HG02623 (cell line): ENCODE measurements around the gene ZNFX1.
A peak's percentile ranks its signal among the peaks of the same experiment; 100 is the strongest.
"Not testable (repeated sequence)": the region's sequence is repeated elsewhere in the genome, so short reads cannot be mapped to it uniquely, and the experiment has no call there.

ENCODE experiments used
- ATAC-seq: cut with Tn5 transposase; IDR thresholded peaks from one replicate; pipeline ENCODE4 v1.9.1; 2021; ENCODE audit warnings: moderate library complexity; ENCODE audit not compliant: unreplicated experiment

Gene ZNFX1

DNA sequence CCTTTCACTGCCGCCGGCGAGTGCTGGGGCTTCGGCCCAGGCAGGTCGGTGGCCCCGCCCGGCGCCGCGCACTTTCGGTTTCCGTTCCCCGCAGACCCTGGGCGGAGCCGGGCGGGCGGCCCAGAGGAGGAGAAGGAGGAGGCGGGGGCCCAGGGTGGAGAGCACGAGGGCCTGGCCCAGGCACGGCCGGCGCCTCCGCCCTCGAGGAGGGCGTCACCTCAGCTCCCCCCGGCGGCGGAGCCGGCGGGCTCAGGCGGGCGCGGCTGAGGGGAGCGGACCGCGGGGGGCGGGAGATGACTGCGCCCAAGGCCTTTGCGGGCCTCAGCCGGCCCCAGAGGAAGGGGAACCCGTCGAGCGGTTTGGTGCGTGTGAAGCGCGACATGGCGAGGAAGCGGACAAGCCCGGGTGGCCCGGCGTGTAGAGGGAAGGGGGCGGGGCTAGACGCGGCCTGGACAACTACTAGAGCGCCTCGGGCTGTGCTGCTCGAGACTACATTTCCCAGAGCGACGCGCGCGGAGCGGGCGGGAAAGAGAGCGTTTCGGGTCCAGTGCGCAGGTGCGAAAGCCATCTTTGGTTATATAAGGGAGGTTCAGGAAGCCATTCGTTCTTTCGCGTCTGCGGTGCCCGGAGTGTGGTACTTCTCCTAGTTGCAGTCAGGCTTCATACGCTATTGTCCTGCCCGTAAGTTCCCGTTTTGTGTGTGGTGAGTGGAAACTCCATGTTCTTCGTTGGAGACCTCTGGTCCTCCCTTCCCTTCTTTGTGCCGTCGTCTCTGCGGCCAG lies at the start of gene ZNFX1:
Gene ZNFX1, minus strand, starts transcription at position 22 of the 782 bp plus-strand sequence. CDS start 2,218 bp downstream, outside the sequence.
- peak; percentile 75 for ATAC-seq

DNA sequence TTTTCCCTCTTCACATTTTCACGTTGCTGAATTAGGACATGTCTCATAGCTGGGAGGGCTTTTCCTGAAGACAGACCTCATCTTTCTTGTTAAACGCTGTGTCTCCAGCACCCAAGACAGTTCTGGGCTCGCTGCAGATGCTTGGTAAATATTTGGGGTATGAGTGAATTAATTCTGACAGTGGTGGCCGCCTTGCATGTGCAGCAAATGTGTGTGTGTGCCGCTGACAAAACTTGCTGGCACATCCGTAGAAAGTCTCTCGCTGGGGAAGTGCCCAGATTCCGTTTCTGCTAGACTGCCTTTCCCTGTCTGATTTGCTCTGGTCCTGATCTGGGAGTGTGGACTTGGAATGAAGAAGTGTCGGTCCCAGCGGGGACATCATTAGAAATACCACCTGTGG lies 48.2 kb upstream of the ZNFX1 start:
- ATAC-seq = no peak

DNA sequence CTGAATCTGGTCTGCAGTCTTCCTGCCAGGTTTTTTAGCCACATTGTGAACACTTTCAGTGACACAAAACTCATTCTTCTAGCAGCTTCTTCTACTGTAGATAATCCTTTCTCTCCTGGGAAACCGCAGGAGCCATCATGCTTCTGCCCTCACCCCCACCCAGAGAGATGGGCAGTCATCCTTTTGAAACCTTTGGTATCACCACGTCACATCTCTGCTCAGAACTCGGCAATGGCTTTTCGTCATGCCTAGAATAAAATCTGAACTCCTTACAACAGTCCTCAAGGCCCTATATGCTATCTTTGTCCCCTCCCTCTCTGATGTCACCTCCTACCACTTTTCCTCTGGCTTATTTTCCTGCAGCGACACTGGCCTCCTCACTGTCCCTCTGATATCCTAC lies 46.4 kb upstream of the ZNFX1 start:
- ATAC-seq = no peak

DNA sequence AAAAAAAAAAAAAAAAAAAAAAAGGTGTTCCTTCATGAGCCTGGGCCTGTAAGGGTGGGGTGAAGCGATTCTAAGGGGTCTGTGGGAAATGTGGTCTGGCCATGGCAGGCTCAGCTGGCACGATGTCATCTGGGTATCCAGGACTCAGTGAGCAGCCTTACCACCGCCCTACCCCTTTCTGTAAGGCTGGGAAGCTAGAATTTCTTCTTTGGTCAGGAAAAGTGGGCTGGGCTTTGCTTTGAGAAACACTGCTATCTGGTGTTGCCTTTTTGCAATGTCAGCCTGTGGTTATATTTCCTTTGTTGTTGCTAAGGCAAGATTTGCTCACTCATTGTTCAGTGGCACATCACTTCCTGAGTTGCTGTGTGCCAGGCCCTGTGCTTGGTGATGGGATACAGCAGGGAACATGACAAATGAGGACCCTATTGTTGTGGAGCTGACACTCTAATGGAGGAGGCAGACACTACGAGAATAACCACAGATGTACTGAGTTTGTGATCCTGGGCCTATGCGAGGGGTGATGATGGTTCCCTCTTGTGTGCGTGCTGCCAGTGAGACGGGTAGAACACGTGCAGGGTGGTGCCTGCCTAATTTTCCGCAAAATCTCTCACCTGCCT lies 45.9 kb upstream of the ZNFX1 start:
- ATAC-seq = no peak

DNA sequence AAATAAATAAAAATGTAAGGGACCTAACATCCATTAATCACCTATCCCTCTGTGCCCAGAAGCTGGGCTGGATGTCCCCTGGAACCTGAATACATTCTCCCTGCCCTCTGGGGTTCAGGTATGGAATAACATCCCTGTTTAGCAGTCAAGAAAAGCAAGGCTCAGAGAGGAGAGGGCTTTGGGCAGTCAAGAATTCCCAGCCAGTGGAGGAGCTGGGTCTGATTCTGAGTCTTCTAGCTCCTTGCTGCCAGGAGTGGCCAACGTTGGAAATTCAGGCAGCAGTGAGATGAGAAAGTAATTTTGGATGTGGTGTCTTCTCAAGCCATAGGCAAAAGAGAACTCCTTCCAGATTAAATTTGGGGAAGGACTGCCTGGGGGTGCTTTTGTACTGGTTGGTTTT lies 42.6 kb upstream of the ZNFX1 start:
- ATAC-seq = no peak

DNA sequence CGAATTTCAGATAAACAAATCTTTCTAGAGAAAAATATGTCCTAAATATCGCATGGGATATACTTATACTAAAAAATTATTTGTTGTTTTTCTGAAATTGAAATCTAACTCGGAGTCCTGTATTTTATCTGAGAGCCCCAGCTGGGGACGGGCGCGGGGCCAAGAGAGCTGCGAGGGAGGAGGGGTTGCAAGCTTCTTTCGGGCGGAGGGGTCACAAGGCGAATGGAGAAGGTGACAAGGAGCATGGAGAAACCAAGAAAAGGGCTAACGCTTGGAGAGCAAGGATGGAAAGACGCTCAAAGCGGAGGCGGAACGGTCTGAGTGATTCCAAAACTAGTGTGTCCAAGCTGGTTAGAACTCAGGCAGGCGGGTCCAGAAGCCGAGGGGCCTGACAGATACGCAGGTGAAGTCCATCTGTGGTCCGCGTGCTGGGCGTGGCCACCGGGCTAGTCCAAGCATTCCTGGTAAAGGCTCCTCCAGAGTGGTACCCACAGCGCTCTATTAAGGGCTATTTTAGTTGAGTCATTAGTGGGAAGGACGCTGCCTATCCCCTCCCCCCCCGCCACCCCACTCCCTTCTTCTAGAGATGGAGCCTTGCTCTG lies 41.5 kb upstream of the ZNFX1 start:
- ATAC-seq = no peak

DNA sequence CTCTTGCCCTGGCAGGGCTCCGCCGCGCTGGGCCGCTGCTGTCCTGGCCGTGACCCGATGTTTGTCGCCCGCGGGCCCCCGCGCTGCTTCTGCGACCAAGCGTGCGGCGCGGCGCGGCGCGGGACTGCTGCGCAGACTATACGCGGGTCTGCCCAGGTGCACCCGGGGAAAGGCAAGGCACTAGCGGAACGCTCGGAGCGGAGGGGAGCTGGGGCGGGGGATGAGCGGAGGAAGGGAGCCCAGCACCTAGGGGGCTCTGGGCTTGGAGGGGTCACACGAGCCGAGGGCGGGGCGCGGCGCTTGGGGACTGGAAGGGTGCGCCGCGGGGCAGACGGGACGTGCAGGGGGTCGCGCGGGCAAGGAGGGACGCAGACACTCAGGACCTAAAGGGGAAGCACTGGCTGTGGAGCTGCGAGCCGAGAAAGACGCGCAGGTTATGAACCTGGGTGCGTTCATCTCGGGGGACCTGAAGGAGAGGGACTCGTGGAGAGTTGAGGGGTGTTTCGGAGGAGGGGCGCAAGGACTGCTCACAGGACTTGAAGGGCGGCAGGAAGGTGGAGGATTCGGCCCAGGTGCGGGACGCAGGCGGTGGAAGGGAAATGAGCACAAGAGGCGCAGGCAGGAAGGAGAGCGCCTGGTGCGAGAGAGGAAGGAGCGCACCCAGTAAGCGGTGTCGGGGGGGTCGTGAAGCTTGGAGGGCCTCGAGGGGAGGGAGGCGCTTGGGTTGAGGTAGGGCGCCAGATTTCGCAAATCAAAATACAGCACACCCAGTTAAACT lies 40.8 kb upstream of the ZNFX1 start:
- ATAC-seq = no peak

DNA sequence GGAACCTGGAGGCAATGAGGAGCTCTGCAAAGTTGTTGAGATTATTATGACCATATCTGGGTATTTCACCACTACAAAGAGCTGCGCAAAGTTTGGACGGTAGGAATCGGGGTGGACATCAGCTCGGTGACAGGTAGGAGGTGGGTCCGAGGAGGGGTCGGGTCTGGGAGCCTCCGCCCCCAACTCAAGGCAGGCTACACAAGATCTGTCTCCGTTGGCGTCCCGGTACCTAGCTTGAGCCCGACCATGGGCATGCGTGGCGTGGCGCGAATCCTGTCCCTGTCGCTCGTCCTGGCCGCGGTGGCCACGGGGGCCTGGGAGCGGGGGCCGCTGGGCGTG lies 40.2 kb upstream of the ZNFX1 start:
- no peak for ATAC-seq

DNA sequence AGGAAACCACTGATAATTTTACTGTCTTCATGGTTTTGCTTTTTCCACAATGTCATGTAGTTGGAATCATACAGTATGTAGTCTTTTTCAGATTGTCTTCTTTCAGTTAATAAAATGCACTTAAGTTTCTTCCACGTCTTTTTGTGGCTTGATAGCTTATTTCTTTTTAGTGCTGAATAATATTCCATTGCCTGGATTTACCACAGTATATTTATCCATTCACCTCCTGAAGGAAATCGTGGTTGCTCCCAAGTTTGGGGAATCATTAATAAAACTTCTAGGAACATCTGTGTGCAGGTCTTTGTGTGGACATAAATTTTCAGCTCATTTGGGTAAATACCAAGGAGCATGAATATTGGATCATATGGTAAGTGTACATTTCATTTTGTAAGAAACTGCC lies 38.8 kb upstream of the ZNFX1 start:
- no peak for ATAC-seq

DNA sequence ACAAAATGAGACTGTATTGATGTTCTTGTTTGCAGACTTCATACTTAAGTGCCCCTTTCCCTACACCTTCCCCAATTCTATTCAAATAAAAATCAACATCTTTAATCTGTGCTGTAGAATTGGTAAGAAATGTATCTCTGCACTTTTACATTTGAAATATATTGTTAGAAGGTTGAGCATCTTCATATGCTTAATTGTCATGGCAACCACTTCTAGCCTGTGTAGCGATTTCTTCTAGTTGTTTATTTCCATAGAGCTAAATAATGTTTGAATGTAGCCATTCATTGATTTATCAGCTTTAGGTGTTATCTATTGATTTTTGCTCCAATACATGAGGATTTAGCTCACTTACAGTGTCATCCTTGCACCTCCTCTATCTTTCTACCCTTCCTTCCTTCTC lies 37.7 kb upstream of the ZNFX1 start:
- no peak for ATAC-seq

DNA sequence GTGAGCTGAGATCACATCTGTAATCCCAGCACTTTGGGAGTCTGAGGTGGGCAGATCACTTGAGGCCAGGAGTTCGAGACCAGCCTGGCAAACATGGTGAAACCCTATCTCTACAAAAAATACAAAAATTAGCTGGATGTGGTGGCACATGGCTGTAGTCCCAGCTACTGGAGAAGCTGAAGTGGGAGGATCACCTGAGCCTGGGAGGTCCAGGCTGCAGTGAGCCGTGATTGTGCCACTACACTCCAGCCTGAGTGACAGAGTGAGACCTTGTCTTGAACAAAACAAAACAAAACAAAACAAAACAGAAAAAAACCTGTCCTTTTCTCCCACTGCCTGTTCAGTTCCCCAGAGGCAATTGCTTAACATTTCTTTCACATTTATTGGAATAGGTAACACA lies 36.2 kb upstream of the ZNFX1 start:
- not testable (repeated sequence) for ATAC-seq

DNA sequence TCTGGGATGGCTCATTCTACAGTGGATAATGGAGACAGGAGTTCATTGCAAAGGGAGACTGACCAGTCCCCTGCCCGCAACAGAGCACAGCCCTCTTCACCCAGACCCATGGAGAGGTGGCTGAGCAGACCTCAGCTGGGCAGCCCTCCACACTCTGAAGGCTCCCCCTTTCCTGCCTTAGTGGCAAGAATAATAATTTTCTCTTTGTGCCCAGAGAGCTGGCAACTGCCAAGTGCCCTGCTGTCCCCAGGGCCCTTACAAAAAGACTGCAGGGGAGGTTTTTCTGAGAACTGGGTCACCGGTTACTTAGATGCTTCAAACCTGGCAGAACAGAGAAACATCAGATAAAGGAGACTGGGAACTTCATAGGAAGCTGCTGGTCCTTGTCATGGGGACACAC lies 35.4 kb upstream of the ZNFX1 start:
- ATAC-seq = no peak

DNA sequence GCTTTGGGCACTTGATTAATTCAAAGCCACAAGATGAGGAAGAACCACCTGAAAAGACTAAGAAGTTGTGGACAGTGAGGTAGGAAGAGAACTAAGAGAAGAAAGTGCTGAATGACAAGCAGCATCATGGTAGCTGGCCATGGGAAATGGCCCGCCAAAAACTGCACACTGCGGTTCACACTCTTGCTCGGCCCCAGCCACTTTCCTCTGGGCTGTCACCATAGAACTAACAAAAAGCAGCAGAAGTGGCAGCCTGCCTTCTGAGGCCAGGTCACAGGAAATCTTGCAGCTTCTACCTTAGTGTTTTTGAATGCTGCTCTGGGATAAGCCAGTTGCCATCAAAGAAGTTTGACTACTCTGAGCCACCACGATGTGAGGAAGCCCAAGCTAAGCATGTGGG lies 34.8 kb upstream of the ZNFX1 start:
- ATAC-seq = no peak

DNA sequence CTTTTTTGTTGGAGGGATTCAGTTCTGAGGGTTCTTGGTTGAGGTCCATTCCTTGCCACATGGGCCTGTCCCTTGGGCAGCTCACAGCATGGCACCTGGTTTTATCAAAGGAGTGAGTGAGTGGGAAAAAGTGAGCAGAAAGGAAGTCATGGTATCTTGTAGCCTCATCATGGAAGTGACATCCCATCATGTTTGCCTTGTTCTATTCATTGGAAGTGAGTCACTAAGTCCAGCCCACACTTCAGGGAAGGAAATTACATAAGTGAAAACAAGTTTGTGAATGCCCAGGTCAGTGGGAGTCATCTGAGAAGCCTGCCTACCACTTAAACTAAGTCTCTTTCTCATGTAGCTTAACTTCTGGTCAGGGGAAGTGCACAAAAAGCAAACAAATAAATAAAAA lies 32.8 kb upstream of the ZNFX1 start:
- no peak for ATAC-seq

DNA sequence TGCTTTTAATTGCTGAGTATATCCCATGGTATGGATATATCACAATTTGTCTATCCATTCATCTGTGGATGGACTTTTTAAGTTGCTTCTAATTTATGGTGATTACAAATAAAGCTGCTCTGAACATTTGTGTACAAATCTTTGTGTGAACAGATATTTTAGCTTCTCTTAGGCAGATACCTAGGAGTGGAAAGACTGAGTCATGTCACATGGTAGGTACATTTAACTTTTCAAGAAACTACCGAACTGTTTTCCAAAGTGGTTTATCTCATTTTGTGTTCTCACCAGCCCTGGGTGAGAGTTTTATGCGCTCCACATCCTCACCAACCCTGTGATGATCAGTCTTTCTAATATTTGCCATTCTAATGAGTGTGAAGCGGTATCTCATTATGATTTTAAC lies 31.0 kb upstream of the ZNFX1 start:
- ATAC-seq = no peak

DNA sequence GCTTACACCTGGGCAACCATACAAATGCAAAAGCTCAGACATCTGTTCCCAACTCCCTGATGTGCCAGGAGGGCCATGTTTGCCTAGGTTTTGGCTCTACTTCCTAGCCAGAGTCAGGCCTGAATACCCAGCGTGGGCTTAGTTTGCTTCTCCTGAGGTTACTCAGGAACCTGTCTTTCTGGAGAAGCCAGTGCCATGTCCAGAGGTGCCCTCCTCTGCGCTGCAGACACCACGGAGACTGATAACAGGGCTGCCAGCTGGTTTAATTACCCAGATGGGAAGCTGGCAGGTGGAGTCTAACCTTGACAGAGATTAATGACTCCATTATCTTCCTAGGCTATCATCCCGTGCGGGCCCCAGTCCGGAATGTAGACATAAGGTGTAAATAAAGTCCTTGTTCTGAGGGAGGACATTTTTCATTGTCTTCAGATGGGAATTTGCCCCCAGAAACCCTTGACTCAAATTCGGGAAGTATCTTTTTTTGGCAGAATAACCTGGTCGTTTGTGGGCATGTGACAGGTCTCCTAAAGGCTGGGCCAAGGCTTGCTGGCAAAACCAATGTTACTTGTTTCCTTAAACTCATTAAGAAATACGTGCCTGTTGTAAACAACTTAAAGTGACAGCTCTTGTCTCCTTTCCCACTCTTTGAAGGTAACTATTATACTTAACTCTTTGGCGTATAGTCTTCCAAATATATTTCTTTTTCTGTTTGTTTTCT lies 29.2 kb upstream of the ZNFX1 start:
- no peak for ATAC-seq

DNA sequence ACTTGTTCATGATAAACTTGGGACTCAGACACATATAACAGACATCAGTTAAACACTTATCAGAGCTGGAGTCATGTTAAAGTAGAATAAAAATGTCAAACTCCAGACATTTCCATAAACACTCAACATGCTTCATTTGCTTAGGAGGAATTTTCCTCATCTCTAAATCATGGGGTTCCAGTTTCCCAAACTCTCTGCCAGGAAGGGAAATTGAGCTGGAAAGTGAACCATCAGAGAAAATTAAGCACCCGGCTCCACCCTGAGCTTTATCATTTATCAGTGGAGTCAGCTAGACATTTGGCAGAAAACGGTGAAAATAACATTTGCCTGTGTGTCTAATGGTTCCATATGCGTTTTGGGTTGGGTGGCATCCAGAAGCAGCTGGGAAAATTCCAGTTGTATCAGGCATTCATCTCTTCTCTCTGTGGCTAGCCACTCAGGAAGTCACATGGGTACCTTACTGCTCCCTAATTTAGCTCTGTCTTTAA lies 25.3 kb upstream of the ZNFX1 start:
- ATAC-seq = no peak

DNA sequence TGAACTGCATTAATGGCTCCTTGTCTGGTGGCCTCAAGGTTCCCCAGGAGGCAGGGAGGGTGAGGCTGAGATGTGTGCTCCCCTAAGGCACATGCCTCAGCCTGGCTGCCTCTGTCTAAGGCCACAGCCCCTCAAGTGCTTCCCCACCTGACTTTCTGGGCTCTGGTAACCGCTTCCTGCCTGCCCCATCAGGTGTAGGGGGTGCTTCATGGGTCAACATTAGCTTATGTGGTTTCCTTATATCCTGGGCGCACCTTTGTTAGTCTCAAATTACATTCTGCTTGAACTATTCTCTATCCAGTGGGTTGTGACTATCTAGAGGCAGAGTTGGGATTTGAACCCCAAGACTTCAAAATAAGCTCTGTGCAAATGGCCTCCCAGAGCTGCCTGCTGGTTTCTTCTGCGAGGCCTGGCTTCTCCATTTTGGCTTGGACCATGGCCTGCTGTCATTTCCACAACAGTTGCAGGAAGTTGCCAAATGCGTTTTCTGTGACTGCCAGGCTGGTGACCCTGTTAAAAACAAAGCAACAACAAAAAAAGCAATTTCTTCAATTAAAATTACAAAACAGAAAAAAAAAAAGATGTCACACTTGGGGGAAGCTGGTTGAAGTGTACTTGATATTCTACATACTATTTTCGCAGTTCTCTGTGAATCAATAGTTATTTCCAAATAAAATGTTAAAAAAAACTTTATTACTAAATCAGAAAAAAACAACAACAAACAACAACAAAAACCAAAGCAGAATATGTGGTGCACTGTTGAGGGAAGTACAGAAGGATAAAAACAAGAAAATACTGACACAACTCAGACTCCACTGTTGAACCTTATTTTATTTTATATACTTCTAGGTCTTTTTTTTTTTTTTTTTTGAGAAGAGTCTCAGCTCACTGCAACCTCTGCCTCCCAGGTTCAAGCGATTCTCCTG lies 20.0 kb upstream of the ZNFX1 start:
- no peak for ATAC-seq

DNA sequence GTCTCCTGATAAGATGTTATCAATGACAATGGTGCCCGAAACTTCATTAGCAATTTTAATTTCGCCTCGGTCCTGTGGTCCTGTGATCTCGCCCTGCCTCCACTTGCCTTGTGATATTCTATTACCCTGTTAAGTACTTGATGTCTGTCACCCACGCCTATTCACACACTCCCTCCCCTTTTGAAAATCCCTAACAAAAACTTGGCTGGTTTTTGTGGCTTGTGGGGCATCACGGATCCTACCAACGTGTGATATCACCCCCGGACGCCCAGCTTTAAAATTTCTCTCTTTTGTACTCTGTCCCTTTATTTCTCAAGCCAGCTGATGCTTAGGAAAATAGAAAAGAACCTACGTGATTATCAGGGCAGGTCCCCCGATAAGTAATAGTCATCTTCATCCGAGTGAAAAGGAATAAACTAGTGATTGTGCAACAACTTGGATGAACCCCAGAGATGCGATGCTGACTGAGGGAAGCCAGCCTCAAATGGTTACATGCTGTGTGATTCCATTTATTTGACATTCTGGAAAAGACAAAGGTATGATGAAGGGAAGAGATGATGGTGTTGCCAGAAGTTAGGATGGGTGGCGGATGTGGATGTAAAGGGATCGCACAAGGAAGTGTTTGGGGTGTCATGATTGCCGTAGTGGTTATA lies 16.3 kb upstream of the ZNFX1 start:
- ATAC-seq = not testable (repeated sequence)
